DMS114 treated with DMSO at 0.1 percent for 48 hours (cell line): ENCODE data around the gene DTNB.

ENCODE experiments used
- DNase-seq: peaks from one replicate; lab custom pipeline; 2025; ENCODE audit not compliant: unreplicated experiment; lab: John Stamatoyannopoulos, UW

DTNB gene

DNA sequence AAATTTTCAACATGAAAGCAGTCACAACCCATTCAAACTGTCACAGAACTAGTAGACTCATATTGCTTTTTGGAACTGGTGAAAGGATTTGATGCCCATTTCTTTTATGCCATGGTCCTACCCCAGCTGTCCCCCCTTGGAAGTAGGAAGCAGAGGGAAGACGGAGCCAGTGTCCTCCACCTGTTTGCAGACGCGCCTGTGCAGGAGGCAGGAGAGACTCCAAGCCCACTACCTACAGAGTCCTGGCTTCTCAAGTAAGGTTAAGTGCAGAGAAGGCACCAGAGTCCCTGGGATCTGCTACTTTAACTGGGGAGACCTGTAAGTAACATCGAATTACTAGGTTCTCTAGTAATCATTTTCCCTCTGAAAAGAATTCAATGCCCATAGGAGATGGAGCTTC lies 299.0 kb downstream of the DTNB start:
- DNase-seq: no peak

DNA sequence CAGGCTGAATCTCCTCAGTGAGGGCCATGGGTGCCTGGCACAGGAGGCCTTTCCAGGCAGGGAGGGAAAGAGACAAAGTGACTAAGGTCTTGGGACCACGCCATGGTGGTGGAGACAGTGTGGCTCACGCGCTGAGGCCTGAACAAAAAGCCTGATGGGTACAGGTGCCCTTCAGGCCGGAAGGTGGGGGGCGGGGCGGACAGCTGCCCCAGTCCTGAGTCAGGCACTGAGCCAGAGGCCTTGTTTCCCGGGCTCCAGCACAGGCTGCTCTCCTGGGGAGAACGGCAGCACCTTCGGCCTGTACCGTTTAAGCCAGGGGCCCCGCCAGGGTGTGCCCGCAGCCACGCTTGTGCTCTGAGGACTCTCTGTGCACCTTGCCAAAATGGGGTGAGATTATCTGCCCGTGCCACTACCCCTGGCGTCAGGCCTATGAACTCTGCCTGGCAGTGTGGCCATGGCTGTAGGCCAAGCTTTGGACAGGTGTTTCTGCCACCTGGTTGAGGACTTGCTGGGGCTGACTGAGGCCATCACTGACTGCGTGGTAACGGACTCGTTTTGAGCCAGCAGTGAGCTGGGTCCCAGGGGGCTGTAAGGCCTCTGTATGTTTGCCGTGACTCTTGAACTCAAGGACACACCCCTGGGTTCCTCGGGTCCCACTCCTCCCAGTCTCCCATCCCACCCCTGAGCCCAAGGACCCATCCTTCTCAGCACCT lies 300.0 kb downstream of the DTNB start:
- no peak for DNase-seq

DNA sequence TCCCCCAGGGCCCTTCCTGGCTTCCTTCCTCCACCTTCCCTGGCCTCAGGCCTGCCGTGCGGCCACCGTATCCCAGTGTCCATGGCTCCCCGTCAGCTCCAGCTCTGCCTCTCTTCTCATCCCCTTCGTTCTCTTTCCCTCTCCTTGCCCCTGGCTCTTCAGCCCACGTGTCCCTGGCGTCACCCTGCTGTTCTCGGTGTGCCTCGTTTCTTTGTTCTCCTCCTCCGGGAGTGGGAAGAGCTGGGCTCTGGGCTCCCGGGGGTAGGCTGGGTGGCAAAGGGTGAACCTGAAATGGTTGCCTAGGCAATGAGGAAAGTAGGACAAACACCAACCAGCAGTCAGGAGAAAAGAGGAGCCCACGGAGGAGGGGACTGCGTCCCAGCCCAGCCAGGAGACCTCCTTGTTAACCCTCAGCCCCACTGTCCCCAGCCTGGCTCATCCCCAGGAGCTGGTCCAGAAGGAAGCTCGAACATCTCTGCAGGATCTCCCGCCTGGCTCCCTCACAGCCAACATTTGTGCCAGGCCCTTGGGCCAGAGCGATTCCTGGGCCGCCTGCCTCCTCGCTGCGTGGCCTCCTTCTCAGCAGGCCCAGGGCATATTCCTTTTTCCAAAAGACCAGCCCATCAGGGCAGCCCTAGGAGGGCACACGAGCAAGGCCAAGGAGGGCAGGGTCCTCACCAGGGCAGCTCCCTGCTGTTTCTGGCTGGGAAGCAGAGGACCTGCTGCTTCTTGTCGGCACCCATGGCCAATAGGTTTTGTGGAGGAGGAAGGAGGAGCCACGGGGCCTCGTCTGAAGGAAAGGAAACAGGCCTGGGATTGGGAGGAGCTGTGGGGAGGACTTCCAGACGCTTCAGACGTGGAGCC lies 300.7 kb downstream of the DTNB start:
- DNase-seq: no peak

DNA sequence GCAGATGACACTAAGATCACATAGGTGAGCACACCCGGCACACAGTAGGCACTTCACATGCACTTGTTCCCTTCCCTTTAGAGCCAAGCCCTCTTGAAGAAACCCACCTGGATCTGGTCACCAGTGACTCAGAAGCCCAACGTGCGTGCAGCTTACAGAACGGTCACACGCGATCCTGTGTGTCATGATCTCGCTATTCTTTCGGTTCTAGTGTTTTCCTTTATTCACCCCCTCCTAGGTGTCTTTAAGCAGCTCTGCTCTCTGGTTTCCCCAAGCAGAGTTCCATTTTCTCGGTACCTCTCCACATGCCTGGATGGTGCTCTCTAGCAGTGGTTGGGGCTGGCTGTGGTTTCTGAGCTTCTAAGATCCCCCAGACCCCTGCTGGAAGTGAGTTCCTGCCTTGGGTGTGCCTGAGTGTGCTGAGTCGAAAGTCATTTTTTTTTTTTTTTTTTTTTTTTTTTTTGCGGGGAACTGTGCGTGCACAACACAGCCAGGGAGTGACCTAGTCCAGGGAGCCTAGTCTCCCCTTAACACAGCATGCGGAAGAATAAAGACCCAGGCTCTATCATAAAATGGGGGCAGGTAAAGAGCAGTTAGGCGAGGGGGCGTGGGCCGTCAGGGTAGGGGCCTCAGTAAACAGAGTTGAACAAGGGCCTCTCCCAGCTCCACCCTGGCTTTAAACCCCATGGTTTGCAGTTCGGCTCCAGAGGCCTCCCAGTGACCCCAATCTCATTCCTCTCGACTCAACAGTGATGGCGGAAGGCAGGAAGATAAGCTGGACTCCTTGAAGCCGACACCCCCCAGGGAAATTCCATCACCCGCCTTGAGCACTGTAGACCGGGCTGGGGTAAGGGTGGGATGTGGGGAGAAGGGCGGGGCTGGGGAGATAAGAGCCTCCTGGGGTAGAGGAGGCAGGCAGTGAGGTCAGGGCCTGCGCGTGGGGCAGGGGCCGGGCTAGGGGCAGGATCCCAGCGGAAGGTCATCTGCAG lies 301.8 kb downstream of the DTNB start:
- no peak for DNase-seq

DNA sequence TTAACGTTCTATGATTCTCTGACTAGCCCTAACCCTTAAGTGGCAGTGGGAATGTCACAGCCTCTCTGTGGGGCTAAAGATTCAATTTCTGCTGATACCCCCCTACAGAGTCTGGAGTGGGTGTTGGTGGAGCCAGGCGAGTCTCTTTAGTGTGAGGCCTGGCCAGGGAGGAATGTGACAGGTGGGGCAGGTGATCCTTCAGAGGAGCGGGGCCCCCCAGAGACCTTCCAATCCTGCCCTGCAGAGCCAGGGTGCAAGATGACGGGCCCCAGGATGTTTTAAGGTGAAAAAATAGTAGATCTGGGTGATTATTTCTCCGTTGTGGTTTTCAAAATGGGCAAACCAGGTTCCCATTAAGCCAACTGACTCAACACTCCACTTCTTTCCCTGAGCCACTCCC lies 303.5 kb downstream of the DTNB start:
- DNase-seq: no peak

DNA sequence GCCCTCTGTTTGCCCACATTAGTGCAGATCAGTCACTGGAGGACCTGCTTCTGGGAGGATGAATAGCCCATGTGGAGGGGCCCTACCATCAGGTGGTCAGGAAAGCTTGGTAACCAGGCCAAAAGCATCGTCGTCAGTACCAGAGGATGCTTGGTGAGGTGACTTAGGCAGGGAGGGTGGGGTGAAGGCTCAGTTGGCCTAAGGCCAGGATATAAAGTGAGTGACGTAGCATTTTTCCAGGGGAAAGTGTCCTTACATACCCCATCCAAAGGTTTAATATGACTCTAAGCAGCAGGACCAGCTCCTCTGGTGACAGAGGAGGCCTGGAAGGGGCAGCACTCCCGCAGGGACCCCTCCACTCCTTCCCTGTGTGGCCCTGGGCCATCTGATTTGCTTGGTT lies 303.9 kb downstream of the DTNB start:
- DNase-seq: no peak

DNA sequence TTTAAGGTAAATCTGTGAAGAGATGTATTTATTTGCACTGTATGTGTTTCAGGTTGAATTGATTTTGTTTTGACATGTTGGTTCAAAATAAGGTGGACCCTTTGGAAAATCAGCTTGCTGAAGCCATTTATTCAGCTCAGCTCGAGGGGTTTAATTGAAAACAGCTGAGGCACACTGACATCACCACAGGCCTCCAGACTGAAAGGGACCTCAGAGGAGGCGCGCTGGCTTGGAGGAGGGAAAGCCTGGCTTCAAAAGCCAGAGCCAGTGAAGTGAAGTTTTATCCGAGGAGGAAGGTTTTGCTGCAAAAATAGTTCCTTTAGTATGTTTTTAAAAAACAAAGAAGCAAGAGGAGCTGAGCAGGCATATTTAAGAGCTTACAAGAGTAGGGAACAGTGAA lies 304.7 kb downstream of the DTNB start:
- DNase-seq: no peak

DNA sequence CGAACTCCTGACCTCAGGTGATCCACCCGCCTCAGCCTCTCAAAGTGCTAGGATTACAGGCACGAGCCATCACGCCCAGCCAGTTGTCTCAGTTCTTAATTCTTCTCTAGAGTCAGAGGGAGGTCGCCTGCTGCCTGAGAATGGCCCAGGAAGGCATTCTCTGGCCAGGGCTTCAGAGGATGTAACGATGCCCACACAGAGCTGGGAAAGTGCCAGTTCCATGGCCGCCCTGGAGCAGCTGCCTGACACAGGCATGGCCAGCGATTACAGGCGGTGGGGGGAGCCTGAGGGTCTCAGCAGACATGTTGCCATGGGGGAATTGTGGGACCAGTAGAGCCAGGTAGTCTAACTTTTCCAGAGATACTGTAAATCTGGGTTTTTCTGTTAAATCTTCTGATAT lies 306.1 kb downstream of the DTNB start:
- DNase-seq: no peak

DNA sequence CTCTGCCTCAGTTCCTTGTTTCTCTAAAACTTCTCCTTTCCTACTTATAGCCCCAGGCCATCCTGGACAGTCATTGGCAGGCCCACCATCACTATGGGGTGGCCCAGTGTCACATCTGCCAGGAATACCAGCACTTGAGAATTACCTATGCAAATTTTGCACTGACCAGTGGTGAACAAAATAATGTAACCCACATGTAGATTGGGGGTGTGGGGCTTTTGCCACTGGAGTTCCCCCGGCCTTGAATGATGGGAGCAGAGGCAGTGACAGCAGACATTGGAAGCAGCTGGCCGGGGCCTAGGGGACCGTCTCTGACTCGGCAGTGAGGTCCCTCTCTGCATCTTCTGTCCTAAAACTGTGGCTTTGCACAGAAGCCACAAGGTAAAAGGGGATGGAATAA lies 306.7 kb downstream of the DTNB start:
- DNase-seq: no peak

DNA sequence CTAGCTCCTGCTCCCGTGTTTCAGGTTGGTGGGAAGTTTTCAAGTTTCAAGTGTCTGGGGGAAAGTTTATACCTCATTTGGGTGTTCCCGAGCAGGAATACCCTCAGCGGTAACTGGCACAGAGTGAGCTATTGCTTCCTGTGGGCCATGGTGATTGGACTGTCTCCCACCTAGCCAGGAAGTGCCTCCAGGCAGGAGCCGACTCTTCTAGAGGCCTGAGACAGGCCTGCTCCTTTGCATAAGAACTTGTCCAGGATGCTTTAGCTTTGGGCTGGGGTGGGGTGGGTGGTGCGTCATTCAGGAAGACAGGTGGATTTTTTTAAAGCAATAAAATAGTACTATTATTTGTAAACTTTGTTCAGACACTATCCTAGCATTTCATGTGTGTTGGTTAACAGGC lies 308.1 kb downstream of the DTNB start:
- no peak for DNase-seq

DNA sequence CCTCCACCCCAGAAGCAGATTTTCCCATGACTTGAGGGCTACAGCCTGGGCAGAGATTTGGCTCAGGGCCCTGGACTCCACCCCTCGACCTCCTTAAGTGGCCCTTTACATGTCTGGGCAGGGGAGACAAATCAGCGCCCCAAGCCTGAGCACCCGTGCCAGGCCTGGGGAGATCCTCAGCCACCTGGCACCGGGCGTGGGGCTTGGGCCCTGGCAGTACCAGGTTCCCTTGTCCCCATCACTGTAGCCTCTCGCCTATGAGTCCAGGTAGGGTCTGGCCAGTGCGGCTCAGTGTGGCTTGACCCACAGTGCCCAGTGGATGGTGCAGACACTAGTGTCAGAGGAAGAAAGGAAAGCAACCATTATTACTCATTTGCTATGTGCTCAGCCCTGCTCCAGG lies 309.6 kb downstream of the DTNB start:
- no peak for DNase-seq

DNA sequence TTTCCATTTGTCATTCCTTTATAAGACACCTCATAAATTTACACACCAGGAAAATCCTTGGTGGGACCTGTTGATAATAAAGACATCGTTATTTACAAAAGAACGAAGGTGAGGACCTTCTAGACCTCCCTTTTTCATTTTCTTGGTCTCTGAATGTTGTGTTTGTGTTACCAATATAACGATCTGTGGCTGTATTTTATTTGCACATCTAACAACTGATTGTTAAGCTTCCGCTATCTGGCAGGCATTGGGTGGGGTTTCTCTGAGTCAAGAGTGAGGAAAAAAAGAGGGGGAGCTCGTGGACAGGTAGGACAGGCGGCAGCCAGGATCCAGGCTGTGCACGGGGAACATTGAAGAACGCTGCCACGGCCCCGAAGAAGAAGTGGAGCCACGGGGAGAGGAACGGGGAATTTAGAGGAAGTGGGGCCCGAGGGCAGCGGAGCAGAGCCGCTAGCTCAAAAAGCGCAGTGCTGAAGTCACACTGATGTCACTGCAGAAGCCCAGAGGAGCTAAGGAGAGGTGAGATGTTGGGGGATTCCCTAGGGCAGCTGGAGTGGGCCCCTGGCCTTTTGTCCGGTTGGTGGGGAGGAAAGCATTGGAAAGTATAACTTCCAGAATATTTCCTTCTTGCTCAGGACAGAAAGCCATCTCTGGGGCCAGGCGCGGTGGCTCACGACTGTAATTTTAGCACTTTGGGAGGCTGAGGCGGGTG lies 310.8 kb downstream of the DTNB start:
- DNase-seq: no peak

DNA sequence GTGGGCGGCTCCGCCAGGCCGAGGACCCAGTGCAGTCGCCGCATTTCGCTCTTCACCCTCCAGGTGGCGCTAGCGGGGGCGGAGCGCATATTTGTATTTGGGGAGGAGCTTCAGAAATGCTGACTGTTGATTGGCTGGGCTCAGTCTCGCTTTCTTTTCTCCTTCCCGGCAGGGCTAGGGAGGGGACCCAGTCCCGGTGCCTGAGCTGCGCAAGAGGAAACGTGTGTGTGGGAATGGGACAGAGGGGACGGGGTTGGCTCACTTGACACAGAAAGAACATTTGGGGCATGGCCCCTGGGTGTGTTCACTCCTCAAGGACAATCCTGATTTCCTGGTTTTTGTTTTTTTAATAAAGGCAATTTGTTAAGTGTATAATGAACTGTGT lies 311.3 kb downstream of the DTNB start:
- DNase-seq: peak; percentile 16

DNA sequence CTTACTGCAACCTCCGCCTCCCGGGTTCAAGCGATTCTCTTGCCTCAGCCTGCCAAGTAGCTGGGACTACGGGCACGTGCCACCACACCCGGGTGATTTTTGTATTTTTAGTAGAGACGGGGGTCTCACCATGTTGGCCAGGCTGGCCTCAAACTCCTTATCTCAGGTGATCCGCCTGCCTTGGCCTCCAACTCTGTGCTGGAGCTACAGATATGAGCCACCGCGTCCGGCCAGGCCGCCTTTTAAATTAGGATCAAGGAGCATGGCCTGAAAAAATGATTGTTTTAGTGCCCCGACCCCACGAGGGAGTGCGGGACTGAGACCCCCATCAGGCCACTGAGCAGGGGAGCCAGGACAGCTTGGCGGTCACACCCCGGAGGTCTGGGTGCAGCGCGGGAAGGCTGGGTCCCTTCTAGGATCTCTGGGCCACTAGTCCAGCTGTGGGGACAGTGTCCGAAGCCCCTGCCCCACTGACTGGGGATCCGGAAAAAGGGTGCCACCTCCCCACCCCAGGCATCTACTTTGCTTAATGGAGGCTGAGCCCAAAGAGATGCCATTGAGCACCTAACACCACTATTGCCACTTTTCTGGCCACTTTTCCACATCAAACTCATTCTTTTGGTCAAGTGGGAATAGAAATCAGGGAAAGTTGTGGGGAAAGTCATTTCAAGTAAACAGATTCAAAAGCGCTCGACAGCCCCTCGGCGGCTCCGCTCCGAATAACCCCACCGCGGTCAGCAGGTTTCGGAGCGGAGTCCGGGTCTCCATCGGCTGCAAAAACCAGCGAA lies 311.9 kb downstream of the DTNB start:
- DNase-seq: no peak

DNA sequence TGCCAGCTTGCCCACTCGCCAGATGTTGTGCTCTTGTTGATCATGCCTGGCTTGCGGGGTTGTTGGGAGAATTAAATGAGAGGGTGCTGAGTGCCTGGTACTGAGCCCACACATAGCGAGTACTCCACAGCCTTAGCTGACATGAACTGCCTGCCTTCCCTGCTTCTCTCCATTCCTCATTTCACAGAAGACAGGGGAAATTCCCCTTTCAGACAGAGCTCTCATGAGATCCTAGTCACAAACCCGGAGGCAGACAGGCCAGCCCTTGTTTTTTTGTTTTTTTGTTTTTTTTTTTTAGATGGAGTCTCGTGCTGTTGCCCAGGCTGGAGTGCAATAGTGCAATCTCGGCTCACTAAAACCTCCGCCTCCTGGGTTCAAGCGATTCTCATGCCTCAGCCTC lies 314.5 kb downstream of the DTNB start:
- DNase-seq: no peak

DNA sequence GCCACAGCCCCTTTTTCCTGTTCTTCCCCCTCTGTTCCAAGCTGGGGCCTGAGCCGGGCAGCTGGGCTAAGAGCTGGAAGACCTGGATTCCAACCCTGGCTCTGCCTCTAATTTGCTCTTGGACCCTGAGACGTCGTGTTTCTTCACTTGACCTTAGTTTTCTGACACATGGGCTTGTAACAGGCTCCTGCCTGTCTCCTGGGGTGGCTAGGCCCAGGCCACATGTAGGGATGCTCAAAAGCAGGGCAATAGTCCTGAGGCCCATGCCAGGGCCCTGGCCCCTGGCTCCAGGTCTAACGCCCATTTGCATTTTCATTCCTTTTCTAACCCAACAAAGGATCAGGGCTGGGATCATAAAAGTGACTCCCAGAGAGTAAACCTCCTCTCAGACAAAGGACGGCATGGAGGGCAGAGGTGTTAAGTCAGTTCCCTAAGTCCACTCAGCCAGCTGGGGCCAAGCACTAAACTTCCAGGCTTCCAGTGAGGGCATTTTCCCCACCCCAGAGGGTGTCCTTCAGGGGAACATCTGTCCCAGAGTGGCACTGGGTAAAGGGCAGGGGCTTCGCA lies 315.0 kb downstream of the DTNB start:
- DNase-seq: no peak

DNA sequence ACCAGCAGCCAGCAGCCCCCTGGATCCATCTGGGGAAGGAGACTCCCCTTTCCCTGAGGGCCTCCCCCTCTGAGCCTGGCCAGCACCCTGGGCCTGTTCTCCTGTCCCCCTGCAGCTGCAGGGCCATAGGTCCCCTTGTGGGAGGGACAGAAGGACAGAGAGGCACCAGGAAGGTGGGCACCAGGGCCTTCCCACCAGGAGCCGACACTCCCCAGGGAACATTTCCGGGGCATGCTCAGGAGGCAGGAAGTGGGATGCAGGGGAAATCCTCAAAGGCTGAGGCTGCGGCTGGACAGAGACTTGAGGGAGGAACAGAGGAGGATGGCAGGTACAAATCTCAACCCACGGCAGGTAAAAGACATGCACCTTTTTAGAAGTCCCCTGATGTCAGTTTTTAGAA lies 317.3 kb downstream of the DTNB start:
- DNase-seq: no peak

DNA sequence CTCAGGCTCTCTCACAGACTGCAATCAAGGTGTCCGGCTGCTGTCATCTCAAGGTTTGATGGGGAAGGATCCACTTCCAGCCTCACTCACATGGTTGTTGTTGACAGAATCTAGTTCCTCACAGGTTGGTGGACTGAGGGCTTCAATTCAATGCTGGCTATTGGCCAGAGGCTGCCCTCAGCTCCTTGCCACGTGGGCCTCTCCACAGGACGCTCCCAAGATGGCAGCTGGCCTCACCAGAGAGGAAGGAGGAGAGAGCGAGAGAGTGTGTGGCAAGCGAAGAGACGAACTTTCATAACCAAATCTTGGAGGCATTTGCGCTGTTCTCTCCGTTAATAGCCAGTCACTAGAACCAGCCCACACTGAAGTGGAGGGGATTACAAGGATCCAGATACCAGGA lies 318.1 kb downstream of the DTNB start:
- DNase-seq: no peak

DNA sequence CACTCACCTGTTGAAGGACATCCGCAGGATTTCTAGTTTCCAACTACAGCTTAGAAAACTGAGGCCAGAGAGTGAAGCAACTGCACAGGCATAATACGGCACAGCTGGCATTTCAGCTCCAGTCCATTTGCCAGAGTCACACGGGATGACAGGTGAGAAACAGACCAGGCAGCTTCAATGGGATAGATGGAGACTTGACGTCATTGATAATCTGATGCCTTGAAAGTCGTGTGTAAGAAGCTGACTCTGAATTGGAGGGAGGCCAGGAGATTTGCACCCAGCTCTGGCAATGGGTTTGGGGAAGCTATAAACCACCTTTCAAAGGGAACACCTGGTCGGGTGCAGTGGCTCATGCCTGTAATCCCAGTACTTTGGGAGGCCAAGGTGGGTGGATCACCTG lies 319.3 kb downstream of the DTNB start:
- DNase-seq: no peak

DNA sequence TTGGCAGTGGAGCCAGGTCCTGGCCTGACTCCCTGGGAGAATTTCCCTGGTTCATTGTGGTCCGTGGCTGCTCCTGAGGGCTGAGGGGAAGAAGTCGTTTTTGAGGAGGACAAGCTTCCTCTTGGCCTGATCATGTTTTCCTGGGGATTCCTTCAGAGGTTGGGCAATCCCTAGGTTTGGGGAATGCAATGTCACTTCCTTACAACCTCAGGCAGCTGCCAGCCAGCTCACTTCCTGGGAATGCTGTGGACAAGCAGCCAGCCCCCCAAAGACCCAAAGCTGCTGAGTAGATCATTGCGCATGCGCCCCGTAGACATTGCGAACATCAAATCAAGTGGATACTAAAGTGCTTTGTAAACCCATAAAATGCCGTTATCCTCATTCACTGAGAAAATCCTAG lies 324.0 kb downstream of the DTNB start:
- no peak for DNase-seq
